Type B pancreatic cell (in vitro differentiated cells): ENCODE results near the gene MAMDC4. TPM values are rescaled to one million over a fixed set of nuclear protein-coding genes. Genes with fewer than 3 reads are reported as not detected.
"Not testable (repeated sequence)": the region's sequence is repeated elsewhere in the genome, so short reads cannot be mapped to it uniquely, and the experiment has no call there.

Experiments
- DNase-seq: peaks from one replicate; pipeline ENCODE4 v3.0.0; 2021; ENCODE audit warnings: mixed read lengths; ENCODE audit not compliant: unreplicated experiment; ENCODE audit errors: extremely low spot score
- H3K27ac Mint-ChIP-seq: 2 replicates; pipeline ENCODE4 v1.8.0; 2021; ENCODE audit warnings: mild to moderate bottlenecking, mixed read lengths
- H3K27me3 Mint-ChIP-seq: 2 replicates; pipeline ENCODE4 v1.8.0; 2021; ENCODE audit warnings: mixed read lengths
- H3K36me3 Mint-ChIP-seq: 2 replicates; pipeline ENCODE4 v1.8.0; 2021; ENCODE audit warnings: mixed read lengths
- H3K4me1 Mint-ChIP-seq: one replicate; pipeline ENCODE4 v1.8.0; 2021; ENCODE audit warnings: mixed read lengths; ENCODE audit not compliant: unreplicated experiment
- H3K4me3 Mint-ChIP-seq: 2 replicates; pipeline ENCODE4 v1.8.0; 2021; ENCODE audit warnings: mild to moderate bottlenecking, mixed read lengths
- H3K9me3 Mint-ChIP-seq: 2 replicates; pipeline ENCODE4 v1.8.0; 2021; ENCODE audit warnings: mixed read lengths
- total RNA-seq: library from RNA; stranded (reverse); gene quantifications from 2 replicates; pipeline ENCODE4 v1.2.1, GENCODE V29; 2021; ENCODE audit warnings: low replicate concordance
- TF ChIP-seq, protein P1 (sequence below): fragments of 200-600 bp; sonication (generic); conservative IDR thresholded peaks from 2 replicates; pipeline ENCODE4 v1.5.0; 2021; ENCODE audit warnings: antibody characterized with exemption, mild to moderate bottlenecking

The MAMDC4 gene
- total RNA-seq, 1 donor from 2014 or later = 29.1 TPM

DNA sequence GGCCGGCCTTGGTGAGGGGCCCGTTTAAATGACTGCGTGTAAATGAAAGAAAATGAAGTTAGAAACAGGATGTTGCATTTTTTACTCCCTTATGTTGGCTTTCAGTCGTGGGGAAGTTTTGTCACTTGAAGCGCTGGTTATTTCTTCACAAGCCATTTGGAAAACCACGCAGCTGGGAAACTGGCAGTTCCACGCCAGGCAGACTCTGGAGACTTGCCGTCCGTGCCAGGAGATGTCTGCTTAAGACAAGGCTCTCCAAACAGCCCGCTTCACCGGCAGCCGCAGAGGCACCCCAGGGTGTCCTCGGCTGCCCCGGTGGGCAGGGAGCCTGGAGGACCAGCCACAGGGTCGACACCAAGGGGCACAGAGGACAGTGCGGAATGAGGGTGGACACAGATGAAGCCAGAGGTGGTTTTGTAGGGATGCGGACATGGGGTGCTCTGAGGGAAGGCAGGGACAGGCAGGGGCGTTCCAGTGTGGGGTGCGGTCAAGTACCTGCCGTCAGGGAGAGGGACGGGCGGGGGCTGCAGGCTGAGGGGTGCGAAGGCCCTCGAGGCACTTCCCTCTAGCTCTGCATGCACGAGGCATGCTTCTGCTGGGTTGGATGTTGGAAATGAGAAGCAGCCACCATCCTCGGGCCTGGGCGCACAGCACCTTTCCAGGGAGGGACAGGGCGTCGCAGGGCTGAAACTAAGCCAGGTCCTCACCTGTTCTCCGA lies 21.0 kb upstream of the MAMDC4 start:
- no peaks in the 10 kb centered on the region for H3K36me3 Mint-ChIP-seq
- H3K9me3 Mint-ChIP-seq = no peaks in the 10 kb centered on the region
- H3K4me3 Mint-ChIP-seq = no peak overlapping the region

DNA sequence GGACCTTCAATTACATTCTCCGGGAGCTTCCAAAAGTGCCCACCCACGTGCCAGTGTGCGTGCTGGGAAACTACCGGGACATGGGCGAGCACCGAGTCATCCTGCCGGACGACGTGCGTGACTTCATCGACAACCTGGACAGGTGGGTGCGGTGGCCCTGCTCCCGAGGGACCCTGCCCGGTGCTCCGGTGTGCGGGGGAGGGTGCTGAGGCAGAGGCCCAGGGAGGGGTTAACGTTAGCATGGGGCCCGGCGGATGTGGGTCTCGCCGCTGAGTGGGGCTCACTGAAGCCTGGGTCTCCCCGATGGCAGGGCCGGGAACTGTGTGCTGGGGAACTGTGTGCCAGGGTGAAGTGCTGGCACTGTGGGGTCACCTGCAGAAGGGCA lies 20.4 kb upstream of the MAMDC4 start:
- Mint-ChIP-seq H3K36me3 (no peaks in the 10 kb centered on the region), H3K27me3 (no peaks in the 10 kb centered on the region), H3K9me3 (no peaks in the 10 kb centered on the region), H3K4me1 (no peaks in the 10 kb centered on the region), H3K4me3 (no peak overlapping the region), H3K27ac (no peak overlapping the region)
- DNase-seq = no peak
- TF ChIP-seq, protein P1, sequence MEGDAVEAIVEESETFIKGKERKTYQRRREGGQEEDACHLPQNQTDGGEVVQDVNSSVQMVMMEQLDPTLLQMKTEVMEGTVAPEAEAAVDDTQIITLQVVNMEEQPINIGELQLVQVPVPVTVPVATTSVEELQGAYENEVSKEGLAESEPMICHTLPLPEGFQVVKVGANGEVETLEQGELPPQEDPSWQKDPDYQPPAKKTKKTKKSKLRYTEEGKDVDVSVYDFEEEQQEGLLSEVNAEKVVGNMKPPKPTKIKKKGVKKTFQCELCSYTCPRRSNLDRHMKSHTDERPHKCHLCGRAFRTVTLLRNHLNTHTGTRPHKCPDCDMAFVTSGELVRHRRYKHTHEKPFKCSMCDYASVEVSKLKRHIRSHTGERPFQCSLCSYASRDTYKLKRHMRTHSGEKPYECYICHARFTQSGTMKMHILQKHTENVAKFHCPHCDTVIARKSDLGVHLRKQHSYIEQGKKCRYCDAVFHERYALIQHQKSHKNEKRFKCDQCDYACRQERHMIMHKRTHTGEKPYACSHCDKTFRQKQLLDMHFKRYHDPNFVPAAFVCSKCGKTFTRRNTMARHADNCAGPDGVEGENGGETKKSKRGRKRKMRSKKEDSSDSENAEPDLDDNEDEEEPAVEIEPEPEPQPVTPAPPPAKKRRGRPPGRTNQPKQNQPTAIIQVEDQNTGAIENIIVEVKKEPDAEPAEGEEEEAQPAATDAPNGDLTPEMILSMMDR = no peak

More for the DNA sequence above, 21.0 kb upstream of the MAMDC4 start:
- no peak for DNase-seq
- TF ChIP-seq, protein P1 = no peak
- Mint-ChIP-seq H3K27me3 (no peaks in the 10 kb centered on the region), H3K4me1 (no peaks in the 10 kb centered on the region), H3K27ac (no peak overlapping the region)

DNA sequence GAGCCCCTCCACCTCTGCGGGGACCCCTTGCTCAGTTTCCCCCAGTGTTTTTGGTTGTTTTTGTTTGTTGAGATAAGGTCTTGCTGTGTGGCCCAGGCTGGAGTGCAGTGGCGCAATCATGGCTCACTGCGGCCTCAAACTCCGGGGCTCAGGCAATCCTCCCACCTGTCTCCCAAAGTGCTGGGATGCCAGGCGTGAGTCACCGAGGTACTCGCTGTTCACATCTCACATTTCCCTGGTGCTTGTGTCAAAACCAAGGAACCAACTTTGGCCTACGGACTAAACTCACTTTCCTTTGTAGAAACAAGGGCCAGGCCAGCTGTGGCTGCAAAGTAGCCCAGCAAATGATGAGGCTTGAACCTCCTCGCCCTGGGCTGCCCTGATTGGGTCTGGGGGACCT lies 19.6 kb upstream of the MAMDC4 start:
- TF ChIP-seq, protein P1 = no peak

DNA sequence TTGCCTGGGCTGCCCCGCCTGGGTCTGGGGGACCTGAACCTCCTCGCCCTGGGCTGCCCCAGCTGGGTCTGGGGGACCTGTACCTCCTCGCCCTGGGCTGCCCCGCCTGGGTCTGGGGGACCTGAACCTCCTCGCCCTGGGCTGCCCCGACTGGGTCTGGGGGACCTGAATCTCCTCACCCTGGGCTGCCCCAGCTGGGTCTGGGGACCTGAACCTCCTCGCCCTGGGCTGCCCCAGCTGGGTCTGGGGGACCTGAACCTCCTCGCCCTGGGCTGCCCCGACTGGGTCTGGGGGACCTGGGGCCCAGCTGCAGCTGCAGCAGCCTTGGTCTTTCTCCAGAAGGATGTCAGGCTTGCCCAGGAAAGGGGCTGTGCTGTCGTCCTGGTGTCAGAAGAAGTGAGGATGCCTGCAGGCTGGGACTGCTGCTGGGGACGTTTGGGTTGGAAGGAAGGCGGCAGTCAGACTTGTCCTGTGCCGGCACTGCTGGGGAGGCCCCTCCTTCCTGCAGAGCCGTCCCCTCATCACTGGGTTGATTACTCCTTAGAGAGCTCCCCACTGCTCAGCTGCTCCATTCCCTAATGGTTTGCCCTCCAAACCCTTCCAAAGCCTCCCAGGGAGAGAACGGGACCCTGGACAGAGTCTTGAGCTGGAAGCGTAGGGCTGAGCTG lies 18.6 kb upstream of the MAMDC4 start:
- H3K36me3 Mint-ChIP-seq, H3K4me1 Mint-ChIP-seq, H3K4me3 Mint-ChIP-seq, H3K9me3 Mint-ChIP-seq, DNase-seq, H3K27me3 Mint-ChIP-seq: not testable (repeated sequence)
- H3K27ac Mint-ChIP-seq = peak overlapping the region; percentile 39

More for the DNA sequence above, 19.6 kb upstream of the MAMDC4 start:
- Mint-ChIP-seq H3K27me3 (no peaks in the 10 kb centered on the region), H3K4me3 (no peak overlapping the region), H3K9me3 (no peaks in the 10 kb centered on the region), H3K27ac (no peak overlapping the region), H3K36me3 (no peaks in the 10 kb centered on the region), H3K4me1 (no peaks in the 10 kb centered on the region)
- no peak for DNase-seq

DNA sequence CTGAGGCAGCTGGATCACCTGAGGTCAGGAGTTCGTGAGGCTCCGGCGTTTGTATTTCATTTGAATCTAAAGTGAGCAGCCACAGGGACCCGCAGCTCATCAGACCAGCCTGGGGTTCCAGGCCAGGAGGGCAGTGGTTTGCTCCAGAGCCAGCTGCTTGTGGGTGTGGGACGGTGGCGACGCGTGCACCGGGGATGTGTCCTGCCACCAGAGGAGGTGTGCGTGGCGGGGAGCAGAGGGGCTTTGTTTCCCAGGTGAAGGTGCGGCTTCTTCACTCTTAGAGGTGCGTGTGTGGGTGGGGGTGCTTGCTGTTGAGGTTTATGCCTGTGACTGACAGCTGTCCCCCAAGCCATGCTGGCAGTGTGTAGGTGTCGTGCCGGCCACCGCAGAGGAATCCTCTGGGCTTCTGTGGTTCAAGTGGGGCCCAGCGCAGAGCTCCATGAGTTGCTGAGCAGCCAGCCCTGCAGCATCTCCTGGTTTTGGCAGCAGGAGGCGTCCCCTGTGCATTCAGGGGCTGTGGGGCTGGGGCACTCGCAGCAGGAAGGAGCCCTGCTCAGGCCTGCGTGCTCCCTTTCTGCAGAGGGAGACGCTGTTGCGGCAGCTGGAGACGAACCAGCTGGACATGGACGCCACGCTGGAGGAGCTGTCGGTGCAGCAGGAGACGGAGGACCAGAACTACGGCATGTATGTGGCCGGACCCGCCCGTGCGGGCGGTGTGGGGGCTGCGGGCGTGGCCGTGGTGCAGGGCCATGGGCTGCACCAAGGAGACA lies 16.8 kb upstream of the MAMDC4 start:
- Mint-ChIP-seq H3K4me1 (peaks cover 6% of the 10 kb centered on the region), H3K4me3 (no peak overlapping the region), H3K27me3 (no peaks in the 10 kb centered on the region), H3K27ac (no peak overlapping the region), H3K36me3 (no peaks in the 10 kb centered on the region), H3K9me3 (no peaks in the 10 kb centered on the region)
- TF ChIP-seq, protein P1 = no peak
- no peak for DNase-seq
